ENCODE data around the gene PHLDA3. TPM values are rescaled to one million over a fixed set of nuclear protein-coding genes. Genes with fewer than 3 reads are reported as not detected.
A peak's percentile ranks its signal among the peaks of the same experiment; 100 is the strongest.

Gene PHLDA3
- total and polyA plus RNA-seq, 2 of the 13 experiments (the other 11 are each of a cell fraction or from before 2014, with no cell fraction given): 16.7 to 33.6 TPM

DNA sequence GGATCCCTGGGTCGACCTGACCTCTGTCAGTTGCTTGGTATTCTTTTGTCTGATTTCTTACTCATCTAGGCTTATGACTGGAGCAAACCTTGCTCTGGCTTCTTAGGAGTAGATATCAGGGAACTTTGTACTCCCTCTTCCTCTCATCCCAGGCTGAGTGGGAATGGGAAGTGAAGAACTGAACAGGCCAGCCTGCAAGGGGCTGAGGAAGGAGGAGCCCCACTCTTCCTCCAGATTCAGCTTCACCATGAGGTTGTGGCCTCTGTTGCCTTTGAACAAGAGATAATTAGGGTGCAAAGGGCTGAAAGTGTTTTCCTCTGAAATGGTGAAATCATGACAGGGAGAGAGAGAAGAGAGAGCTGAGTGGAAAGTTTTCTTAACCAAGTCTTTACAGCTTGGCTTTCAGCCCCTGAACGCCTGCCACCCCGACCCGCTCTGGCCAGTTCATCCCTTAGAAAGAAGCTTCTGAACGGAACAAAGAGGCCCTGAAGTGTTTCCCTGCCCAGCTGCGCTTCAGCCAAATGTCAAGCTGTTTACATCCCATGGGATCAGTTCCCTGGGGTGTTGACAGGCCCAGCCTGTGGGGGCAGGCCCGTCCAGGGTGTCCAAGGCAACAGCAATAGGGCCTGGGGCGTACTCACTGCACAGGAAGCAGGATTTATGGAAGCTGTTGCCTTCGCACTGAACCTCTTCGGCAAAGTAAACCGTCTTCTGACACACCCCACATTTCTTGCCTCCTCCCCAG, 26.7 kb upstream of the PHLDA3 start (continued):
- TF ChIP-seq, protein P1, sequence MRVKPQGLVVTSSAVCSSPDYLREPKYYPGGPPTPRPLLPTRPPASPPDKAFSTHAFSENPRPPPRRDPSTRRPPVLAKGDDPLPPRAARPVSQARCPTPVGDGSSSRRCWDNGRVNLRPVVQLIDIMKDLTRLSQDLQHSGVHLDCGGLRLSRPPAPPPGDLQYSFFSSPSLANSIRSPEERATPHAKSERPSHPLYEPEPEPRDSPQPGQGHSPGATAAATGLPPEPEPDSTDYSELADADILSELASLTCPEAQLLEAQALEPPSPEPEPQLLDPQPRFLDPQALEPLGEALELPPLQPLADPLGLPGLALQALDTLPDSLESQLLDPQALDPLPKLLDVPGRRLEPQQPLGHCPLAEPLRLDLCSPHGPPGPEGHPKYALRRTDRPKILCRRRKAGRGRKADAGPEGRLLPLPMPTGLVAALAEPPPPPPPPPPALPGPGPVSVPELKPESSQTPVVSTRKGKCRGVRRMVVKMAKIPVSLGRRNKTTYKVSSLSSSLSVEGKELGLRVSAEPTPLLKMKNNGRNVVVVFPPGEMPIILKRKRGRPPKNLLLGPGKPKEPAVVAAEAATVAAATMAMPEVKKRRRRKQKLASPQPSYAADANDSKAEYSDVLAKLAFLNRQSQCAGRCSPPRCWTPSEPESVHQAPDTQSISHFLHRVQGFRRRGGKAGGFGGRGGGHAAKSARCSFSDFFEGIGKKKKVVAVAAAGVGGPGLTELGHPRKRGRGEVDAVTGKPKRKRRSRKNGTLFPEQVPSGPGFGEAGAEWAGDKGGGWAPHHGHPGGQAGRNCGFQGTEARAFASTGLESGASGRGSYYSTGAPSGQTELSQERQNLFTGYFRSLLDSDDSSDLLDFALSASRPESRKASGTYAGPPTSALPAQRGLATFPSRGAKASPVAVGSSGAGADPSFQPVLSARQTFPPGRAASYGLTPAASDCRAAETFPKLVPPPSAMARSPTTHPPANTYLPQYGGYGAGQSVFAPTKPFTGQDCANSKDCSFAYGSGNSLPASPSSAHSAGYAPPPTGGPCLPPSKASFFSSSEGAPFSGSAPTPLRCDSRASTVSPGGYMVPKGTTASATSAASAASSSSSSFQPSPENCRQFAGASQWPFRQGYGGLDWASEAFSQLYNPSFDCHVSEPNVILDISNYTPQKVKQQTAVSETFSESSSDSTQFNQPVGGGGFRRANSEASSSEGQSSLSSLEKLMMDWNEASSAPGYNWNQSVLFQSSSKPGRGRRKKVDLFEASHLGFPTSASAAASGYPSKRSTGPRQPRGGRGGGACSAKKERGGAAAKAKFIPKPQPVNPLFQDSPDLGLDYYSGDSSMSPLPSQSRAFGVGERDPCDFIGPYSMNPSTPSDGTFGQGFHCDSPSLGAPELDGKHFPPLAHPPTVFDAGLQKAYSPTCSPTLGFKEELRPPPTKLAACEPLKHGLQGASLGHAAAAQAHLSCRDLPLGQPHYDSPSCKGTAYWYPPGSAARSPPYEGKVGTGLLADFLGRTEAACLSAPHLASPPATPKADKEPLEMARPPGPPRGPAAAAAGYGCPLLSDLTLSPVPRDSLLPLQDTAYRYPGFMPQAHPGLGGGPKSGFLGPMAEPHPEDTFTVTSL (CRISPR knock-in tag; IDR thresholded peaks at IDR 0.05; ENCODE audit: borderline replicate concordance): peak; percentile 49; the same call in 1 of the 2 replicates
- TF ChIP-seq NFE2 (CRISPR knock-in tag; IDR thresholded peaks at IDR 0.05): no peak
- peak; percentile 37; the same call in 1 of the 2 replicates for TF ChIP-seq UBTF (CRISPR knock-in tag; IDR thresholded peaks at IDR 0.05)
- peak; percentile 73 for TF ChIP-seq FOXK2 (IDR thresholded peaks at IDR 0.05)
- no peak for TF ChIP-seq ZNF775 (CRISPR knock-in tag; IDR thresholded peaks at IDR 0.05; ENCODE audit: borderline replicate concordance)
- TF ChIP-seq SOX5 (CRISPR knock-in tag; IDR thresholded peaks at IDR 0.05; ENCODE audit: borderline replicate concordance): peak; percentile 13; the same call in 1 of the 2 replicates
- TF ChIP-seq ZNF839 (CRISPR knock-in tag; IDR thresholded peaks at IDR 0.05; ENCODE audit: borderline replicate concordance): no peak
- 0 out of 2 replicates have a peak, but pooled peaks have one; percentile 47 for TF ChIP-seq SNAPC2 (CRISPR knock-in tag; IDR thresholded peaks at IDR 0.05)
- 0 out of 2 replicates have a peak, but pooled peaks have one; percentile 29 for TF ChIP-seq SIN3A (IDR thresholded peaks at IDR 0.05; ENCODE audit: borderline replicate concordance, low read depth, low read length)
- no peak for TF ChIP-seq STAG1 (CRISPR knock-in tag; IDR thresholded peaks at IDR 0.05)
- TF ChIP-seq EP300 (IDR thresholded peaks at IDR 0.05; ENCODE audit: low read depth in 2 of 2, low read length in 2 of 2): peak in 1 of 2 experiments; percentile 72; a peak in 2 of 4 replicates
- TF ChIP-seq EP300 (CRISPR knock-in tag; IDR thresholded peaks at IDR 0.05; ENCODE audit: borderline replicate concordance): no peak
- peak; percentile 35; the same call in 1 of the 2 replicates for TF ChIP-seq MED1 (CRISPR knock-in tag; IDR thresholded peaks at IDR 0.05)
- TF ChIP-seq IKZF5 (CRISPR knock-in tag; IDR thresholded peaks at IDR 0.05): 0 out of 2 replicates have a peak, but pooled peaks have one; percentile 26
- peak; percentile 65; the same call in 1 of the 2 replicates for TF ChIP-seq MIXL1 (CRISPR knock-in tag; IDR thresholded peaks at IDR 0.05)
- no peak for TF ChIP-seq MED13 (CRISPR knock-in tag; IDR thresholded peaks at IDR 0.05)
- 0 out of 2 replicates have a peak, but pooled peaks have one; percentile 17 for TF ChIP-seq CTCF (CRISPR knock-in tag; IDR thresholded peaks at IDR 0.05)
